22Rv1 (cell line): ENCODE measurements around the gene ZBTB14.

Experiments used
- ZFX ChIP-seq: fragments of 450-650 bp; IDR thresholded peaks from 2 replicates; pipeline ENCODE4 v1.6.1; 2017; ENCODE audit warnings: antibody characterized with exemption, borderline replicate concordance
- TF ChIP-seq, protein P1 (sequence below): fragments of 450-650 bp; IDR thresholded peaks from 2 replicates; pipeline ENCODE4 v1.5.1; 2017; ENCODE audit warnings: mild to moderate bottlenecking

- TF ChIP-seq, protein P1, sequence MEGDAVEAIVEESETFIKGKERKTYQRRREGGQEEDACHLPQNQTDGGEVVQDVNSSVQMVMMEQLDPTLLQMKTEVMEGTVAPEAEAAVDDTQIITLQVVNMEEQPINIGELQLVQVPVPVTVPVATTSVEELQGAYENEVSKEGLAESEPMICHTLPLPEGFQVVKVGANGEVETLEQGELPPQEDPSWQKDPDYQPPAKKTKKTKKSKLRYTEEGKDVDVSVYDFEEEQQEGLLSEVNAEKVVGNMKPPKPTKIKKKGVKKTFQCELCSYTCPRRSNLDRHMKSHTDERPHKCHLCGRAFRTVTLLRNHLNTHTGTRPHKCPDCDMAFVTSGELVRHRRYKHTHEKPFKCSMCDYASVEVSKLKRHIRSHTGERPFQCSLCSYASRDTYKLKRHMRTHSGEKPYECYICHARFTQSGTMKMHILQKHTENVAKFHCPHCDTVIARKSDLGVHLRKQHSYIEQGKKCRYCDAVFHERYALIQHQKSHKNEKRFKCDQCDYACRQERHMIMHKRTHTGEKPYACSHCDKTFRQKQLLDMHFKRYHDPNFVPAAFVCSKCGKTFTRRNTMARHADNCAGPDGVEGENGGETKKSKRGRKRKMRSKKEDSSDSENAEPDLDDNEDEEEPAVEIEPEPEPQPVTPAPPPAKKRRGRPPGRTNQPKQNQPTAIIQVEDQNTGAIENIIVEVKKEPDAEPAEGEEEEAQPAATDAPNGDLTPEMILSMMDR = no peak
- no peak for TF ChIP-seq ZFX
Observed at GRCh38 chr18:5239447-5239846, 56.1 kb downstream of the ZBTB14 start.
